G401 (cell line): ENCODE results near the gene KCNJ18. TPM values are rescaled to one million over a fixed set of nuclear protein-coding genes. Genes with fewer than 3 reads are reported as not detected.
A peak's percentile ranks its signal among the peaks of the same experiment; 100 is the strongest.
"Not testable (repeated sequence)": the region's sequence is repeated elsewhere in the genome, so short reads cannot be mapped to it uniquely, and the experiment has no call there.

Experiments used
- DNase-seq: peaks from one replicate; pipeline ENCODE4 v3.0.0-alpha.2; 2015; ENCODE audit warnings: low spot score
- in situ Hi-C: cut with HindIII; loops from 2 replicates; pipeline ENCODE4 v1.10.0; 2016; ENCODE audit warnings: low sequenced_read_pairs, mixed read lengths
- total RNA-seq: library from RNA; depleted of rRNA; stranded (reverse); fragments of >200 nt; shearing (Covaris generic); gene quantifications from 2 replicates; pipeline ENCODE4 v1.2.3, GENCODE V29; 2014

The KCNJ18 gene
- total RNA-seq, 1 experiment from 2014 or later, result not detected

DNA sequence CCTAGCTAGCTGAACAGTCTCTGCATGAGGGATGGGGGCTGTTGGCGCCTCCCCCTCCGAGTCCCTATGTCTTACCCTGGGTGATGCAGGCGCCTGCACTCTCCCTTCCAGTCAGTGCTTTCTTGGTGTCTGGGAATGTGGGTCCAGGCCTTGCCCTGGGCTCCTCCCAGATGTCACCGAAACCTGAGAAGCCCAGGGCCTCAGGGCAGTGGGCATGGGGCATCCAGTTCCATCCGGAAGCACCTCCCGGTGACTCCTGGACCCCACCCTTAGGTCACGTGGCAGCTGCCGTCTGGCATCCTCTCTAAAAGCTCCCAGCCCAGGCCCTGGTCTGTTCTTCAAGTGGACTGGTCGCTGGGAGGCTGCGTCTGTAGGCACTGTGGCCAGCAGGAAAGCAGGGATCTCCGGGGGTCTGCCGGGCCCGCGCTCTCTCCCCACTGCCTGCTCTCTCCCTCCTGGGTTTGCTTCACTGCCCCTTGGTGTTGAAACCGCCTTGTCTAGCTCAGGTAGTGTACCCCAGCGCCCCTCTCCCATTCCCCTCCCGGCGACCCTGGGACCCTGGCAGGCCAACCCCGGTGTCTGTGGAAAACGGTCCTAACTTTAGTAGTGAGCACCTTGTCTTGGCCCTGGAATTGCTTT, 6.2 kb downstream of the KCNJ18 start:
- DNase-seq, in situ Hi-C loops: not testable (repeated sequence)

GRCh38 chr17:21699124-21699523, 6.8 kb downstream of the KCNJ18 start:
- in situ Hi-C loops, DNase-seq: not testable (repeated sequence)

- DNase-seq, in situ Hi-C loops: not testable (repeated sequence)
These were observed 7.4 kb downstream of the KCNJ18 start for GRCh38 chr17:21699573-21700236.

- DNase-seq, in situ Hi-C loops: not testable (repeated sequence)
These were observed 8.8 kb downstream of the KCNJ18 start for GRCh38 chr17:21701090-21701489.

DNA sequence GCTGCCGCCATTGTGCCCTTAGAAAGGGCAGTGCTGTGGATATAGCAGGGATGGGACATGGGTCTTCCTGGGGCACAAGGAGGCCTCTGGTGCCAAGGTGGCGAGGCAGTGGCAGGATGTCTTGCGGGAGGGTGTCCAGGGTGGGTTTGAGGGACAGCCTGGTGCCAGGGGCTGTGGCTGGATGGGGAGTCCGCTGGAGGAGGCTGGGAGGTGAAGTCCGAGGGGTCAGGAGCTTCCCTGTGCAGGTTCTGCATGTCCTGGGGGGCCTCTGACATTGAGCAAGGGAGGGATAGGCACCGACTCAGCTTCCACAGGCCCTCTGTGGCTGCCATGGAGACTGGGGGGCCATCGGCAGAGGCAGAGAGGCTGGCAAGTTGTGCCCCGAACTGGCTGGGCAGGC, 9.7 kb downstream of the KCNJ18 start:
- in situ Hi-C loops, result not testable (repeated sequence)

GRCh38 chr17:21702521-21702920, 10.2 kb downstream of the KCNJ18 start:
- DNase-seq, in situ Hi-C loops: not testable (repeated sequence)

More for the DNA sequence above, 9.7 kb downstream of the KCNJ18 start:
- not testable (repeated sequence) for DNase-seq

- DNase-seq, in situ Hi-C loops: not testable (repeated sequence)
These were observed 10.8 kb downstream of the KCNJ18 start for GRCh38 chr17:21702940-21703640.

DNA sequence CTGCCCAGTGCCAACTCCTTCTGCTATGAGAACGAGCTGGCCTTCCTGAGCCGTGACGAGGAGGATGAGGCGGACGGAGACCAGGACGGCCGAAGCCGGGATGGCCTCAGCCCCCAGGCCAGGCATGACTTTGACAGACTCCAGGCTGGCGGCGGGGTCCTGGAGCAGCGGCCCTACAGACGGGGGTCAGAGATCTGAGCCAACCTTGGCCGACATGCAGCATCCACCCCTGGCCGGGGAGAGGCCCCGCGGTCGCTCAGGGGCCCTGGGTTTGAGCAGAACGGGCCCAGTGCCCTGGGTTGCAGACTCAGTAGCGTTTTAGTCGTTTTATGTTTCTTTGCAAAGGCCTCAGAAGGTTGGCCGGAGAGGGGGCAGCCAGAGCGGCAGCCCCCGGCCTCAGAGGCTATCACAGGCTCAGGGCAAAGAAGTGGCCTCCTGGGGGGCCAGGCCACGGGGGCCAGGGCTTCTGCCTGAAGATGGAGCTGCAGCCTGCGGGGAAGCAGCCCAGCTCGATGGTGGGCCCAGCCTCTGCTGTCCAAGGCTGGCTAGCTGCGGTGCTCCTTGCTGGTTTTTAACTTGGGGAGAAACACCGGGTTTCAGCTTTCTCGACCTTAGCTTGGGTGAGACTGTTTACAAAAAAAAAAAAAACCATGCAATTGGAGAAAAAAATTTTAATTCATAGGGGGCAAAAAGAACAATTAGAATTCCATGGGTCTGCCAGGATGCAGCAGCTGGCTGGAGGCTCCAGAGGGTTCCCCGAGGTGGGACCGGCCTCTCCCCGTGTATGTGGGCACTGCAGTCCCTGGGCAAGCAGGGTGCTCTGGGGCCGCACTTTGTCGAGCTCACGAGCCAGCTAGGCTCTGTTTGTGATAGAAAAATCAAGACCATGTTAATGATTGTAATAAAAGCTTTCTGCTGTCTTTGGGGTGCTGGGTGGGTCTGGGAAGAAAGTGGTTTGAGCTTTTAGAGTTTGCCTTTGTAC, 11.9 kb downstream of the KCNJ18 start:
- DNase-seq, in situ Hi-C loops: not testable (repeated sequence)

GRCh38 chr17:21705021-21705601, 12.8 kb downstream of the KCNJ18 start:
- DNase-seq, result no peak
- in situ Hi-C loops, result no loop called here

- DNase-seq, in situ Hi-C loops: not testable (repeated sequence)
These were observed 13.4 kb downstream of the KCNJ18 start for GRCh38 chr17:21705746-21706145.

DNA sequence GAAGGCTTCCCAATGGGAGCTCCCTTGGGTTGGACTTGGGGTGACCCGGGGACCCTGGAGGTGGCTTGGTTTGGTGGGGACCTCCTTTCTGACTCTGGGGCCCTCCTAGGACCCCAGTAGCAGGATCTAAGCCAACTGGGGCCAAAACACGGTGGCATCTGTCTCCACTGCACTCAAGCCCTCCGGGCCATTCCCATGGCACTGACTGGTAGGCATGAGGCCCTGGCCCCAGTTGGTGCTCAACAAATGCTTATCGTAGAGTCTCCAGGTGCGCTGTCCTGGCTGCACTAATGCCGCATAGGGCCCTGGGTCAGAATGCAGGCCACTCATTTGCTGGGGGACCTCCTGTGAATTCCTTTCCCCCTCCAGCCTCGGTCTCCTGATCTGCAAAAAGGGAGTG, 14.2 kb downstream of the KCNJ18 start:
- DNase-seq, in situ Hi-C loops: not testable (repeated sequence)

GRCh38 chr17:21707131-21707530, 14.8 kb downstream of the KCNJ18 start:
- in situ Hi-C loops, DNase-seq: not testable (repeated sequence)

DNA sequence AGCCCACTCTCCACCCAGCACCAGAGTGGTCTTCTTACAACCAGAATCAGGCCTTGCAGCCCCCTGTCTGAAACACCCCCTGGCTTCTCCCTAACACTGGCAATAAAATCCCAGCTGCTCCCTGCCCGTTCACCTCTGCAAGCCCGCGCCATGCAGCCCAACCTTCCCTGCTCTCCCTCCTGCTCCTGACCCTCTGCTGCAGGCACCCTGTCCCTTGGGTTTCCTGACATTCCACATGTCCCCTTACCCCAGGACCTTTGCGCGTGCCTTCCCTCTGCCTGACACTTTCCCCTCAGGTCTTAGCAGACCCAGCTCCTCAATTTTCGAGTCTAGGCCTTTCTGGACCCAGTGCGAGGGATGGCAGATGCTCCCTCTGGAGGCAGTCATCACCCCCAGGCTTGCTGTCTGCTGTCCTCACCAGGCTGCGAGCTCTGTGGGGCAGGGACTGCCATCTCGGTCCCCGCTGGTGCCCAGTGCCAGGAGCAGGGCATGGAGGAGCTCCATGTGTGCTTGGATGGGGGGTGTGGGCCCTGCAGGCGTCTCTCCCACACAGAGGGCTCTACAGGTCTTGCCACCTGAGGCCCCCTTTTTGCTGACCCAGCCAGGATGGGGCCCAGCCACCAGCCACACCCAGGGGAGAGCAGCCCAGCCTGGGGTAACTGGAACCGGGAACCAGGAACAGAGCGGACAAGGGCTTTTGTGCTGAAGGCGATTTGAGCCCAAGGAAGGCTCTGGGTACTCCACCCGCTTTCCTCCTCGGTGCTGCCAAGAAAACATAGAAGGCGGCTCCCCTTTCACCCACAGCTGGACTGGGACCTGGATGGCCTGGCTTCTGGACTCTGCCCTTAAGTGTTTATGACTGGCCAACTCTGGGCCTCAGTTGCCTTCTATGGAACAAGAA, 15.6 kb downstream of the KCNJ18 start:
- DNase-seq, in situ Hi-C loops: not testable (repeated sequence)

- in situ Hi-C loops, result not testable (repeated sequence)
- peak; percentile 76 for DNase-seq
These were observed 16.6 kb downstream of the KCNJ18 start for GRCh38 chr17:21708612-21709535.

DNA sequence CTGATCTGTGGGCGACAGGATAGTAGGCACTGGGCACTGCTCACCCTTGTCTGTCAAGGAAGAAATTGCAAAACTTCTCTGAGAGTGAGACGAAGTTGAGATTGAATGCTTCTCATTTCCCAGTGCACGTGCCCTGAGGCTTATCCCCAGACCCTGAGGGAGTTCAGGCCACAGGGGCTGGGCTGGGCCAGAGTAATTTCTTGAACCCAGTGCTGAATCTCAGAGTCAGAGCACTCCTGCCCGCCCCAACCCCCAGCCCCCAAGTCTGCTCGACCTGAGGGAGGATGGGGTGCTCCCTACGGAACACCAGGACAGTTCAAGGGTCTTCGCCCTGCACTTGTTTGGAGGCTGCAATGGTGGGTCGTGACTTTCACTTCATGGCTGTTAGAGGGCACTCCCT, 17.7 kb downstream of the KCNJ18 start:
- in situ Hi-C loops, DNase-seq: not testable (repeated sequence)

GRCh38 chr17:21710486-21710885, 18.2 kb downstream of the KCNJ18 start:
- in situ Hi-C loops, DNase-seq: not testable (repeated sequence)

- no peak for DNase-seq
- in situ Hi-C loops, result no loop called here
These were observed 18.9 kb downstream of the KCNJ18 start for GRCh38 chr17:21711182-21711581.
